ENCODE measurements around the gene UBE2B.

DNA sequence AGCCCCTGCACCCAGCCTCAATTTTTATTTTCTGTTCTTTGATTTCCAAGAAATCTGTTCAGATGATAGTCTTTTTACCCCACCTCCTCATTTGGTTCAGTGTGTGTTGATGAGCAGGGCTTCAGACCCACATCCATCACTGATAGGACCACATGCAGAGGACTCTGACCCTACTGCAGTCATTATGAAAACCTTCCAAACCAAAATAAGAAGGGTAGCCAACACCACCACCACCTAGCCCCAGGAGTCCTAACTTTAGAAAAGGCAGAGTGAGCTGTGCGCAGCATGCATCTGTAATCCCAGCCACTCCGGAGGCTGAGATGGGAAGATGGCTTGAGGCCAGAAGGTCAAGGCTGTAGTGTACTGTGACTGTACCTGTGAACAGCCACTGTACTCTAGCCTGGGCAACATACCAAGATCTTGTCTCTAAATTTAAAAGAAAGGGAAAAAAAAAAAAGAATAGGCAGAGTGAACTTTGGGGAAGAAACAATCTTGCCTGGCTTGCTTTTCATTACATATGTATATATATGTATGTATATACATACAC, 27.3 kb downstream of the UBE2B start:
- TF ChIP-seq ZNF416 (tag by site-specific recombination; IDR thresholded peaks at IDR 0.05) (no peak), ZNF266 (tag by site-specific recombination; IDR thresholded peaks at IDR 0.05; ENCODE audit: low read depth) (no peak), ZBTB44 (tag by site-specific recombination; IDR thresholded peaks at IDR 0.05) (no peak), ZNF354C (tag by site-specific recombination; IDR thresholded peaks at IDR 0.05; ENCODE audit: borderline replicate concordance, low read depth) (no peak), CTCF (tag by site-specific recombination; IDR thresholded peaks at IDR 0.05) (no peak), ZNF549 (tag by site-specific recombination; IDR thresholded peaks at IDR 0.05) (no peak), ZBTB11 (tag by site-specific recombination; conservative IDR thresholded peaks at IDR 0.05; ENCODE audit: low read depth) (no peak), BCL11A (tag by site-specific recombination; IDR thresholded peaks at IDR 0.05; ENCODE audit: low read depth) (no peak), ZNF211 (tag by site-specific recombination; IDR thresholded peaks at IDR 0.05; ENCODE audit: low read depth) (no peak)
- TF ChIP-seq, protein P1, sequence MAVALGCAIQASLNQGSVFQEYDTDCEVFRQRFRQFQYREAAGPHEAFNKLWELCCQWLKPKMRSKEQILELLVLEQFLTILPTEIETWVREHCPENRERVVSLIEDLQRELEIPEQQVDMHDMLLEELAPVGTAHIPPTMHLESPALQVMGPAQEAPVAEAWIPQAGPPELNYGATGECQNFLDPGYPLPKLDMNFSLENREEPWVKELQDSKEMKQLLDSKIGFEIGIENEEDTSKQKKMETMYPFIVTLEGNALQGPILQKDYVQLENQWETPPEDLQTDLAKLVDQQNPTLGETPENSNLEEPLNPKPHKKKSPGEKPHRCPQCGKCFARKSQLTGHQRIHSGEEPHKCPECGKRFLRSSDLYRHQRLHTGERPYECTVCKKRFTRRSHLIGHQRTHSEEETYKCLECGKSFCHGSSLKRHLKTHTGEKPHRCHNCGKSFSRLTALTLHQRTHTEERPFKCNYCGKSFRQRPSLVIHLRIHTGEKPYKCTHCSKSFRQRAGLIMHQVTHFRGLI (tag by site-specific recombination; IDR thresholded peaks at IDR 0.05) = no peak

Measured in HEK293 (cell line).